ENCODE results near the gene MACROD1.
"Not testable (repeated sequence)": the region's sequence is repeated elsewhere in the genome, so short reads cannot be mapped to it uniquely, and the experiment has no call there.

MACROD1 gene

GRCh38 chr11:64052436-64052835 lies 113.5 kb downstream of the MACROD1 start:
- TF ChIP-seq, protein P1, sequence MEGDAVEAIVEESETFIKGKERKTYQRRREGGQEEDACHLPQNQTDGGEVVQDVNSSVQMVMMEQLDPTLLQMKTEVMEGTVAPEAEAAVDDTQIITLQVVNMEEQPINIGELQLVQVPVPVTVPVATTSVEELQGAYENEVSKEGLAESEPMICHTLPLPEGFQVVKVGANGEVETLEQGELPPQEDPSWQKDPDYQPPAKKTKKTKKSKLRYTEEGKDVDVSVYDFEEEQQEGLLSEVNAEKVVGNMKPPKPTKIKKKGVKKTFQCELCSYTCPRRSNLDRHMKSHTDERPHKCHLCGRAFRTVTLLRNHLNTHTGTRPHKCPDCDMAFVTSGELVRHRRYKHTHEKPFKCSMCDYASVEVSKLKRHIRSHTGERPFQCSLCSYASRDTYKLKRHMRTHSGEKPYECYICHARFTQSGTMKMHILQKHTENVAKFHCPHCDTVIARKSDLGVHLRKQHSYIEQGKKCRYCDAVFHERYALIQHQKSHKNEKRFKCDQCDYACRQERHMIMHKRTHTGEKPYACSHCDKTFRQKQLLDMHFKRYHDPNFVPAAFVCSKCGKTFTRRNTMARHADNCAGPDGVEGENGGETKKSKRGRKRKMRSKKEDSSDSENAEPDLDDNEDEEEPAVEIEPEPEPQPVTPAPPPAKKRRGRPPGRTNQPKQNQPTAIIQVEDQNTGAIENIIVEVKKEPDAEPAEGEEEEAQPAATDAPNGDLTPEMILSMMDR (IDR thresholded peaks at IDR 0.05; ENCODE audit: extremely low read depth, insufficient read depth, missing control alignments), result no peak
- in situ Hi-C loops (cut with MboI; ENCODE audit: low pct_unique_long_range_greater_than_20kb, low sequenced_read_pairs, unreplicated experiment), result no loop called here
- no peak for DNase-seq (ENCODE audit: low spot score)

GRCh38 chr11:64051297-64051696 lies 114.6 kb downstream of the MACROD1 start:
- DNase-seq (ENCODE audit: low spot score), result no peak
- in situ Hi-C loops (cut with MboI; ENCODE audit: low pct_unique_long_range_greater_than_20kb, low sequenced_read_pairs, unreplicated experiment), result no loop called here
- TF ChIP-seq, protein P1 (IDR thresholded peaks at IDR 0.05; ENCODE audit: extremely low read depth, insufficient read depth, missing control alignments), result no peak

DNA sequence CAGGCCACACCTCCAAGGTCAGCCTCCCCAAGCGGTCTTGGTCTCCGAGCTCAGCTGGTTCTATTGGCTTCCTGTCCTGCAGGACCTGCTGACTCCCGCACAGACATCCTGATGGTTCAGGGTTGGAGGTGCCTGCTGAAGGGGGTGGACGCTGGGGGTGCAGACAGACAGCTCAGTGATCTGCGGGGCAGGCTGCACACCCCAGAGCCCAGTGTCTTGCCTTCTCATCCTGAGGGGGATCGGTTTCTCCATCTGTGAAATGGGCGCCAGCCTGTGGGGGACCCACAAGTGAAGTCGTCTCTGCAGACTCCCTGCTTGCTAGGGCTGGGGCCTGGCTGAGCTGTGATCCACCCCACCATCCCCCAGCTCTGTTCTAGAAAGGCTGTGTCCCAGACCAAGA lies 116.4 kb downstream of the MACROD1 start:
- TF ChIP-seq, protein P1 (IDR thresholded peaks at IDR 0.05; ENCODE audit: extremely low read depth, insufficient read depth, missing control alignments), result no peak
- in situ Hi-C loops (cut with MboI; ENCODE audit: low pct_unique_long_range_greater_than_20kb, low sequenced_read_pairs, unreplicated experiment), result no loop called here

DNA sequence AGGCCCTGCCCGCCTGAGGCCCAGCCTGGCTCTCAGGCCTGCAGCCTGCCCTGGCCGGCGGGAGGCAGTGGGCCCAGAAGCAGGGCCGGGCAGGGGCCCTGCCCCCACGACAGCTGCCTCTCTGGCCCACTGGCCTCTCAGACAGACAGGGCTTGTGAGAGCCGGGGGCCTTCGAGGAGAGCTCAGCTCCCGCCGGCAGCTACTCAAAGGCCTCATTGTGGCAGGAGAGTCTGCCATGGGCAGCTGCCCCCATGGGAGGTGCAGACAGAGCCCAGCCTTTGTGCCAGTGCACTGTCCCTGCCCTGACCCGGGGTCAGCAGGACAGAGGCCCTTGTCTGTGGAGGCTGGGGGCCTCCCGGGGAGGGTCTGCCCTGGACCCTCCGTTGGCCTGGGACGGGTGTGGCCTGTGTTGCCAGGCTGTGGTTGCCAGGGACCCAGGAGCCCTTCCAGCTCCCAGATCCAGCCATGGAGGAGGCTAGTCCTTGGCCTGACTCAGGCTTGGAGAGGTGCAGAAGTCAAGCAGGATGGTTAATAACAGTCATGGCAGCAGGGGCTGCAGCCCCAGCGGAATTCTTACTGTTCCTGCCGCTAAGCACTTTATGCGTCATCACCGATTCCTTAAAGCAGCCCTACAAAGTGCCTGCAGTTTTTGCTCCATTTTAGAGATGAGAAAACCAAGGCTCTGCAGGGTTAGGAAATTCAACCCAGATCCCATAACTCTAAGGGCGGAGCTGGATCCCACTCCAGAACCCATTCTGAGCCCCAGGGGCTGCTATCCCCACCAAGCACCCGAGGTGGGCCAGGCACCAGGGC lies 117.7 kb downstream of the MACROD1 start:
- no peak for DNase-seq (ENCODE audit: low spot score)
- TF ChIP-seq, protein P1 (IDR thresholded peaks at IDR 0.05; ENCODE audit: extremely low read depth, insufficient read depth, missing control alignments), result no peak

More for the DNA sequence above, 116.4 kb downstream of the MACROD1 start:
- DNase-seq (ENCODE audit: low spot score), result no peak

GRCh38 chr11:64047373-64047772 lies 118.5 kb downstream of the MACROD1 start:
- in situ Hi-C loops (cut with MboI; ENCODE audit: low pct_unique_long_range_greater_than_20kb, low sequenced_read_pairs, unreplicated experiment); DNase-seq (ENCODE audit: low spot score): not testable (repeated sequence)

More for the DNA sequence above, 117.7 kb downstream of the MACROD1 start:
- in situ Hi-C loops (cut with MboI; ENCODE audit: low pct_unique_long_range_greater_than_20kb, low sequenced_read_pairs, unreplicated experiment), result no loop called here

DNA sequence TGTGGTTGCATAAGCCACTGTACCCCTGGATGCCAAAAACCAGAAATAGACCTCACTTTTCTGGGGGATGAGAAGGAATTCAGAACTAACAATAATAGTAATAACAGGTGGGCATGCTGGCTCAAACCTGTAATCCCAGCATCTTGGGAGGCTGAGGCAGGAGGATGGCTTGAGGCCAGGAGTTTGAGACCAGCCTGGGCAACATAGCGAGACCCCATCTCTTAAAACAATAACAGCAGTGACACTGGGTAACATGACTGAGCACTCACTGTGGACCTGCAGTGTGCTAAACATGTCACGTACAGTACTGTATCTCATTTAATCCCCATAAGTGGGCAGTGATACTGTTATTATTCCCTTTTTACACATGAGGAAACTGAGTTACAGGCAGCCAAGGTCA lies 120.2 kb downstream of the MACROD1 start:
- in situ Hi-C loops (cut with MboI; ENCODE audit: low pct_unique_long_range_greater_than_20kb, low sequenced_read_pairs, unreplicated experiment), result no loop called here
- DNase-seq (ENCODE audit: low spot score), result no peak
- TF ChIP-seq, protein P1 (IDR thresholded peaks at IDR 0.05; ENCODE audit: extremely low read depth, insufficient read depth, missing control alignments), result no peak

- TF ChIP-seq, protein P1 (IDR thresholded peaks at IDR 0.05; ENCODE audit: extremely low read depth, insufficient read depth, missing control alignments), result no peak
- in situ Hi-C loops (cut with MboI; ENCODE audit: low pct_unique_long_range_greater_than_20kb, low sequenced_read_pairs, unreplicated experiment), result no loop called here
- no peak for DNase-seq (ENCODE audit: low spot score)
Observed at GRCh38 chr11:64044730-64045393, 121.1 kb downstream of the MACROD1 start.
